Measurements from ENCODE around the gene DNAJC18.

Gene DNAJC18

GRCh38 chr5:139407517-139407916 lies 31.8 kb downstream of the DNAJC18 start:
- no peak for DNase-seq (ENCODE audit: low read depth, low spot score)
- H3K27ac ChIP-seq = no peak overlapping the region

- DNase-seq (ENCODE audit: low read depth, low spot score) = no peak
- no peak overlapping the region for H3K27ac ChIP-seq
These were observed 32.4 kb downstream of the DNAJC18 start for GRCh38 chr5:139406963-139407362.

DNA sequence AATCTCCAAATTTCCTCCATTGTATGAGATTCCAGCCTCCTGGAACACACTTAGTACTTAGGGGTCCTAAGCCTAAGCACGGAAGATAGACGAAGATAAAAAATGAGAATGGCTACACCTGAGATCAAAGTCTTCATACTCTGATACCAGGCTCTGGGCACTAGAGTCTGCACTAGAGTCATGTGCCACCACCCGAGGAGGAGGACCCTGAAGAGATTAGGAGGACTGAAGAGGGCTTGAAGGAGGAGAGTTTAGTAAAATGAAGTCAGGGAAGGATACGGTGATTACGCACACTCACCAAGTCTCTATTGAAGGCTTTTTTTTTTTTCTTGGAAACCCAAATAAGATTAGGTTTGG lies 34.9 kb downstream of the DNAJC18 start:
- H3K27ac ChIP-seq = peak overlapping the region; percentile 90
- no peak for DNase-seq (ENCODE audit: low read depth, low spot score)

- peak; percentile 75 for DNase-seq (ENCODE audit: low read depth, low spot score)
- peak within 1 kb of the TSS; percentile 90 for H3K27ac ChIP-seq
These were observed 35.4 kb downstream of the DNAJC18 start, which contains the start of gene SPATA24 for GRCh38 chr5:139403787-139404483. Gene SPATA24, minus strand, starts transcription at chr5:139404089. Its CDS starts 29 bp downstream, at chr5:139404060.

- no peak for DNase-seq (ENCODE audit: low read depth, low spot score)
- H3K27ac ChIP-seq = peak overlapping the region; percentile 90
These were observed 35.9 kb downstream of the DNAJC18 start for GRCh38 chr5:139403418-139403786.

DNA sequence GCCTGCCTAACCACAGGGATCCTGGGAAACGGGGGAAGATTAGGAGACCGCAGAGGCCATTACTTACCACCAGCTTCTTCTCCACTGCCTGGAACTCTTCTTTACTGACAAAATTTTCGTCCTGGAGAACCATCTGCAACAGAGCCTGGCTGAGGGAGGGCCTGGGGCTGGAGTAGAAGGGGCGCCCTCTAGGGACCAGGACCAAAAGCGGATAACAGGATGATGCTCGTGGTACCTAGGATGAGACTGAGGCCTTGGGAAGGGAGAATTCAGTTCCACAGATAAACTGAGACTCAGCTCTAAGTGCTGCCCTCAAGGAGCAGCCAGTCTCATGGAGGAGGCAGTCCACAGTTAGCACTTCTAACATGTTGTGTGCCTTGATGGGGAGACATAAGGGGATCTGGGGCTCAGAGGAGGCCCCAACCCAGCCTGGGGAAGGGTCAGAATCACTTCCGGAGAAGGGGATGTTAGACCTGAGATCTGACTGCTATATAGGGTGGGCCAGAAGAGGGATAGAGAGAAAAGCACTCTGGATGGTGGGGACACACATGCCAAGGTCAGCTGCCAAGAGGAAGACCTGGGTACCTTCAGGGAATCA lies 36.7 kb downstream of the DNAJC18 start:
- DNase-seq (ENCODE audit: low read depth, low spot score) = no peak
- H3K27ac ChIP-seq = peak overlapping the region; percentile 90

DNA sequence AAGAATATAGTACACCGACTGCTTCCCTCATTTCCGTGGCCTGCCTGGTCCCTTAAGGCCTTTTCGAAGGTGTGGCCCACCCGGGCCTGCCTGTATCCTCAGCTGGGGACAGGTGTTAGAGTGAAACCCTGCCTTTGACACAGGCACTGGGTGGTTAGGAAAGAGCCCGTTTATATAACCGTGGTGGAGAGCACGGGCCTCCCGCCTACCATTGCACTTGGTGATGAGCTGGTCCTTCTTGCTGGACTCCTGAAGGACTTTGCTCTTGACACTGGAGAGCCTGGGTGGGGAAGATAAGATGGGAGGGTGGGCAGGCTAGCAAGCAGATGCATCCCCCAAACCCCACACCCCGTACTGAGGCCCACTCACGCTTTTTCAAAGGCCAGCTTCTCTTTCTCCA lies 37.8 kb downstream of the DNAJC18 start:
- H3K27ac ChIP-seq = no peak overlapping the region
- DNase-seq (ENCODE audit: low read depth, low spot score) = no peak

- H3K27ac ChIP-seq = no peak overlapping the region
- no peak for DNase-seq (ENCODE audit: low read depth, low spot score)
These were observed 39.7 kb downstream of the DNAJC18 start for GRCh38 chr5:139399501-139400121.

DNA sequence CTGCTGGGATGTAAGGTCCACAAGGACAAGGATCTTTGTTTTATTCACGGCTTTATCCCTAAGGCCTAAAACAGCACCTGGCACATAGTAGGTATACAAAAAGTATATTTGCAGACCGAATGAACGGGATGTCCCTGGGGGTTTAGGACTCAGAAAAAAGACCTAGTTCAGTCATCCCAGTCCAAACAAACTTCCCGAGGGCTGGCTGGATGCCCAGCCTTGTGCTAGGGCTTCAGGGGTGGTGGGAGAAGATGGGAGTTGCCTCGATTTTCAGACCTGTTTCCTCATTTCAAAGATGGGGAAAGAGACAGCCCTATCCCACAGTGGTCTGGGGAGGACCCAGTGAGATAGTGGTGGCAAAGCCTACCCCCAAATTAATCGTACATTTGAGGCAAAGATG lies 41.4 kb downstream of the DNAJC18 start:
- DNase-seq (ENCODE audit: low read depth, low spot score) = no peak
- H3K27ac ChIP-seq = no peak overlapping the region

DNA sequence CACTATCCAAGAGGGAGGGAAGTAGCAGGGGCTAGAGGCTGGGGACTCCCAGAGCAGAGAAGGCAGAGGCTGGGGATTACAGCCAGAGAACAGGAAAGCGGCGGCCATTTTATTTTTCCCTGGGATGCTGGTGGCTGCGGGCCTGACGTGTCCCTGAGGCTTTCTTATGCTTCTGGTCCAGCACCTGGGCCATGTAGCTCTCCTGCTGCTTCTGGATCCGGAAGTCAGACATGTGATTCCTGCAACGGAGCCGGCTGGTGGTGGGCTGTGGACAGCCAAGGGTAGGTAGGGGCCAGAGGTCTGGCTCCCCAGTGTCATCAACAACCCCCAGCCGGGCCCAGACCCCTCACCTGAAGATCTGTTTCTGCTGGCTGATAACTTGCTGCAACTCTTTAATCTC lies 42.6 kb downstream of the DNAJC18 start:
- no peak for DNase-seq (ENCODE audit: low read depth, low spot score)
- H3K27ac ChIP-seq = no peak overlapping the region

GRCh38 chr5:139395844-139396640 lies 43.3 kb downstream of the DNAJC18 start:
- H3K27ac ChIP-seq = no peak overlapping the region

GRCh38 chr5:139394654-139395566 lies 44.4 kb downstream of the DNAJC18 start, which contains the start of gene PROB1:
Gene PROB1, minus strand, starts transcription at chr5:139395104. Its CDS starts 23 bp downstream, at chr5:139395081.
- H3K27ac ChIP-seq = no peak within 1 kb of the TSS
- DNase-seq (ENCODE audit: low read depth, low spot score) = no peak

More at GRCh38 chr5:139395844-139396640, 43.3 kb downstream of the DNAJC18 start:
- DNase-seq (ENCODE audit: low read depth, low spot score) = no peak

DNA sequence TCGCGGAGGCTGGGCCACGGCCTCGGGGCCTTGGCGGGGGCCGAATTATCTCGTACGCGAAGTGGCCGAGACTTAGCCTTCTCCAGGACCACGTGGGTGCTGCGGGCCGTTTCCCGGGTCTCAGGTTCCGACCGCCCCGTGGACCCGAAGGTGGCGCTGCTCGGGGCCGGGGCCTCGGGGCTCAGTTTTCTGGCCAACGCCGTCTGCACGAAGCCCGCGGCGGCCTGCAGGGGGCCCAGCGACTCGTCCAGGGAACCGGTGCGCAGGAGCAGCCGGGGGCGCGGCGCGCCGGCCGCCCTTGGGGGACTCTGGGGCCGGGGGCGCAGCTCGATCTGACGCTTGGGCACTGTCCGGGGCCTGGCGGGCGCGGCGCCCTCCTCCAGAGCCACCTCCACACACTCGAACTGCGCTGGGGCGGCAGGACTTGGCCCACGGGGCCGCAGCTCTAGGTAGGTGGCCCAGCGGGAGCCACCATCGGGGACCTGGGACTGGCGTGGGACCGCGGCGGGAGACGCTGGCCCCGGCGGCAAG lies 45.1 kb downstream of the DNAJC18 start:
- DNase-seq (ENCODE audit: low read depth, low spot score) = no peak
- H3K27ac ChIP-seq = no peak overlapping the region

DNA sequence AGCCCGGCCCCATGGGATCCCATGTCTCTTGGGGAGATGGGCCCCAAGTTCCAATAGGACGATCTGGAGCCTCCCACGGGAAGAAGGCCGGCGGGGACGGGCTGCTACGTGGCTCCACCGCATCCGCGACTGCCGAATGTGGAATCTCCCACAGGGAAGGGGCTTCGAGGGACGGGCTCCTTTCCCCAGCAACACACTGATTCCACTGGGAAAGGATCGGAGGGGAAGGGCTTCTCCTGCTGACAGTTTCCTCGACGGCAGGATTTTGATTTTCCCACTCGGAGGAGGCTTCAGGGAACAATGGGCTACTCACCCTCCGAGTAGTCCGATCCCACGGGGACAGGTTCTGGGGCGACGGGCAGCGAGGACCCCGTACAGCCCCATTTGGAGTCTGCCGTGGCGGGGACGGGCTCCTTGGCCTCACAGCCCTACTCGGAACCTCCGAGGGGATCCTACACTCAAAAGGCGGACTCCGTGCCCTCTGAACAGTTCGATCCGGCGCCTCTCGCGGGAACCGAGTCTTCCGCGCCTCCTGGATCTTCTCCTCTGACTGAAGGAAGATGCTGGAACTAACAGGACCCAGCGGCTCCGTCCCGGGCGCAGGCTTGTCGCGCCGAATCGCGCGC lies 45.7 kb downstream of the DNAJC18 start:
- no peak overlapping the region for H3K27ac ChIP-seq
- no peak for DNase-seq (ENCODE audit: low read depth, low spot score)

- H3K27ac ChIP-seq = peak overlapping the region; percentile 85
- no peak for DNase-seq (ENCODE audit: low read depth, low spot score)
These were observed 46.4 kb downstream of the DNAJC18 start for GRCh38 chr5:139392678-139393496.

DNA sequence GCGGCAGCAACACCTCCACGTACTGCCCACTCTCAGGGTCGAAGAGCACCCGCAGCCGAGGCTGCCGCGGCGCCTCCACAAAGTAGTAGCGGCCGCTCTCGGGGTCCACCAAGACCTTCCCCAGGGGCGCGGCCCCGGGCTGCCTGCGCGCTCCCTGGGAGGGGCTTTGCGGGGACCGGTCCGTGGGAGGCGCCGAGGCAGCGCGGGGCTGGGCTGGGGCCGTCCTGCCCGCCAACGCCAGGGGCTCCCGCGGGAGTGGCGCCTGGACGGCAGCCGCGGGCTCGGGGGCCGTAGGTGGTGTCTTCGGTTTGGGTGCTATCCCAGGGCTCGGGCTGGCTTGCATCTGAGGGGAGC lies 47.0 kb downstream of the DNAJC18 start:
- peak overlapping the region; percentile 85 for H3K27ac ChIP-seq
- DNase-seq (ENCODE audit: low read depth, low spot score) = no peak

DNA sequence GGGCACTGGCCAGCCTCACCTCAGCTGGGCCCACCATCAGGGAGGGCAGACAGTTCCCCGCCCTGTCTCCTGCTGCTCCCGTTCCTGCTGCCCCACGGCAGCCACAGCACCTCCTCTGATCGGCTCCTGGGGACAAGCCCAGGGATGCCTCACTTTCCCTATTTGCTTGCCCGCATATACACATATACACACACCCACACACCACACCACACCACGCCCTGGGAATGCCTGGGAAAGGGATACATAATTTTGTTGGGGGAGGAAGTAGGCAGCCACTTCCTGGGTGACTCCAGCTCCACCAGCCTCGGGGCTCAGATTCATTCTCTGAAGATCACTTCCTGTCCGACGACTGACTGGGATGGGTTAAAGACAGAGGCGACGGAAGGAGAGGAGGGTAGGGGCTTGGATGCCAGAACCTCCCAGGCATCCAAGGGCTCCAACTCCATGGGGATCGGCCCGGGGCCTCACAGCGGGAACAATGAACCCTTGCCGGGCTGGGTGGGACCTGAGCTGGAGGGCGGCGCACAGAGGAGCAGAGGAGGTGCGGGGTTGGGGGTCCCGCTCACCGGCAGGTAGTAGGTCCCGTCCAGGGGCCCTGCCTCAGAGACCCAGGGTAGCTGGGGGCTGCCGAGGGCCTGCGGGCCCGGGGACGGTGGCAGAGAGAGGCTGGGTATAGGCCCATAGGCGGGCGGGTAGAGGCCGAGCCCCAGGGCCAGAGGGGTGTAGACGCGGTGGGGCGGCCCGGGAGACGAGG lies 47.6 kb downstream of the DNAJC18 start:
- H3K27ac ChIP-seq = peak overlapping the region; percentile 85
- DNase-seq (ENCODE audit: low read depth, low spot score) = peak; percentile 72

Data from epithelial cell of prostate (primary cell).